ENCODE results near the gene ADISSP. TPM values are rescaled to one million over a fixed set of nuclear protein-coding genes. Genes with fewer than 3 reads are reported as not detected.

The ADISSP gene
- total and polyA plus RNA-seq, 2 donors (not counting 1 experiment from before 2014, with no cell fraction given), result 17.0 to 23.5 TPM

- Histone ChIP-seq H2AFZ (ENCODE audit: low read length) (no peak overlapping the region), H3K27me3 (ENCODE audit: control insufficient read depth, insufficient read depth, low read length) (no peaks in the 10 kb centered on the region), H3K79me2 (ENCODE audit: control insufficient read depth, insufficient read depth, low read length) (no peaks in the 10 kb centered on the region), H3K9me3 (ENCODE audit: control insufficient read depth, insufficient read depth, low read depth, low read length) (no peaks in the 10 kb centered on the region), H3K4me3 (replicated peaks in 1 of 4; ENCODE audit: control extremely low read depth in 1 of 4, insufficient read depth in 1 of 4, low read depth in 3 of 4, low read length in 4 of 4) (no peak overlapping the region), H3K4me1 (ENCODE audit: control insufficient read depth, extremely low read depth, insufficient read depth, low read length) (no peaks in the 10 kb centered on the region), H3K9ac (ENCODE audit: insufficient read depth, low read length) (no peak overlapping the region), H3K36me3 (ENCODE audit: control insufficient read depth, insufficient read depth, low read length) (no peaks in the 10 kb centered on the region), H3K4me2 (ENCODE audit: extremely low read depth, insufficient read depth, low read length) (no peak overlapping the region), H4K20me1 (ENCODE audit: control insufficient read depth, extremely low read depth, insufficient read depth, low read length) (no peaks in the 10 kb centered on the region), H3K27ac (ENCODE audit: insufficient read depth, low read length) (no peak overlapping the region)
- TF ChIP-seq EZH2 (IDR thresholded peaks at IDR 0.05; ENCODE audit: low read length, missing control alignments), result no peak
- TF ChIP-seq, protein P1, sequence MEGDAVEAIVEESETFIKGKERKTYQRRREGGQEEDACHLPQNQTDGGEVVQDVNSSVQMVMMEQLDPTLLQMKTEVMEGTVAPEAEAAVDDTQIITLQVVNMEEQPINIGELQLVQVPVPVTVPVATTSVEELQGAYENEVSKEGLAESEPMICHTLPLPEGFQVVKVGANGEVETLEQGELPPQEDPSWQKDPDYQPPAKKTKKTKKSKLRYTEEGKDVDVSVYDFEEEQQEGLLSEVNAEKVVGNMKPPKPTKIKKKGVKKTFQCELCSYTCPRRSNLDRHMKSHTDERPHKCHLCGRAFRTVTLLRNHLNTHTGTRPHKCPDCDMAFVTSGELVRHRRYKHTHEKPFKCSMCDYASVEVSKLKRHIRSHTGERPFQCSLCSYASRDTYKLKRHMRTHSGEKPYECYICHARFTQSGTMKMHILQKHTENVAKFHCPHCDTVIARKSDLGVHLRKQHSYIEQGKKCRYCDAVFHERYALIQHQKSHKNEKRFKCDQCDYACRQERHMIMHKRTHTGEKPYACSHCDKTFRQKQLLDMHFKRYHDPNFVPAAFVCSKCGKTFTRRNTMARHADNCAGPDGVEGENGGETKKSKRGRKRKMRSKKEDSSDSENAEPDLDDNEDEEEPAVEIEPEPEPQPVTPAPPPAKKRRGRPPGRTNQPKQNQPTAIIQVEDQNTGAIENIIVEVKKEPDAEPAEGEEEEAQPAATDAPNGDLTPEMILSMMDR (conservative IDR thresholded peaks at IDR 0.05 in 1 of 2, IDR thresholded peaks at IDR 0.05 in 1 of 2; ENCODE audit: low read depth in 1 of 2, low read length in 2 of 2), result no peak
- DNase-seq (ENCODE audit: low read depth in 2 of 2), result no peak
These were observed 25.6 kb downstream of the ADISSP start for GRCh38 chr20:3741836-3742458.

GRCh38 chr20:3740615-3741301 lies 26.8 kb downstream of the ADISSP start:
- Histone ChIP-seq H3K9ac (ENCODE audit: insufficient read depth, low read length) (no peak overlapping the region), H3K9me3 (ENCODE audit: control insufficient read depth, insufficient read depth, low read depth, low read length) (no peaks in the 10 kb centered on the region), H3K27ac (ENCODE audit: insufficient read depth, low read length) (no peak overlapping the region), H3K36me3 (ENCODE audit: control insufficient read depth, insufficient read depth, low read length) (no peaks in the 10 kb centered on the region), H2AFZ (ENCODE audit: low read length) (no peak overlapping the region), H3K27me3 (ENCODE audit: control insufficient read depth, insufficient read depth, low read length) (no peaks in the 10 kb centered on the region), H3K79me2 (ENCODE audit: control insufficient read depth, insufficient read depth, low read length) (no peaks in the 10 kb centered on the region), H3K4me1 (ENCODE audit: control insufficient read depth, extremely low read depth, insufficient read depth, low read length) (no peaks in the 10 kb centered on the region), H3K4me2 (ENCODE audit: extremely low read depth, insufficient read depth, low read length) (no peak overlapping the region), H4K20me1 (ENCODE audit: control insufficient read depth, extremely low read depth, insufficient read depth, low read length) (no peaks in the 10 kb centered on the region), H3K4me3 (replicated peaks in 1 of 4; ENCODE audit: control extremely low read depth in 1 of 4, insufficient read depth in 1 of 4, low read depth in 3 of 4, low read length in 4 of 4) (no peak overlapping the region)
- no peak for TF ChIP-seq EZH2 (IDR thresholded peaks at IDR 0.05; ENCODE audit: low read length, missing control alignments)
- TF ChIP-seq, protein P1 (conservative IDR thresholded peaks at IDR 0.05 in 1 of 2, IDR thresholded peaks at IDR 0.05 in 1 of 2; ENCODE audit: low read depth in 1 of 2, low read length in 2 of 2), result no peak
- DNase-seq (ENCODE audit: low read depth in 2 of 2), result no peak

- no peaks in the 10 kb centered on the region for H3K79me2 ChIP-seq (ENCODE audit: control insufficient read depth, insufficient read depth, low read length)
- H3K9ac ChIP-seq (ENCODE audit: insufficient read depth, low read length), result no peak overlapping the region
- no peaks in the 10 kb centered on the region for H4K20me1 ChIP-seq (ENCODE audit: control insufficient read depth, extremely low read depth, insufficient read depth, low read length)
- H3K9me3 ChIP-seq (ENCODE audit: control insufficient read depth, insufficient read depth, low read depth, low read length), result no peaks in the 10 kb centered on the region
- H3K36me3 ChIP-seq (ENCODE audit: control insufficient read depth, insufficient read depth, low read length), result no peaks in the 10 kb centered on the region
- no peaks in the 10 kb centered on the region for H3K4me1 ChIP-seq (ENCODE audit: control insufficient read depth, extremely low read depth, insufficient read depth, low read length)
- H3K4me2 ChIP-seq (ENCODE audit: extremely low read depth, insufficient read depth, low read length), result no peak overlapping the region
- no peak for DNase-seq (ENCODE audit: low read depth in 2 of 2)
- H3K4me3 ChIP-seq (replicated peaks in 1 of 4; ENCODE audit: control extremely low read depth in 1 of 4, insufficient read depth in 1 of 4, low read depth in 3 of 4, low read length in 4 of 4), result no peak overlapping the region
- no peak overlapping the region for H3K27ac ChIP-seq (ENCODE audit: insufficient read depth, low read length)
- no peaks in the 10 kb centered on the region for H3K27me3 ChIP-seq (ENCODE audit: control insufficient read depth, insufficient read depth, low read length)
- TF ChIP-seq, protein P1 (conservative IDR thresholded peaks at IDR 0.05 in 1 of 2, IDR thresholded peaks at IDR 0.05 in 1 of 2; ENCODE audit: low read depth in 1 of 2, low read length in 2 of 2), result no peak
- TF ChIP-seq EZH2 (IDR thresholded peaks at IDR 0.05; ENCODE audit: low read length, missing control alignments), result no peak
- H2AFZ ChIP-seq (ENCODE audit: low read length), result no peak overlapping the region
These were observed 27.6 kb downstream of the ADISSP start for GRCh38 chr20:3739926-3740451.
